Endodermal cell (in vitro differentiated cells): ENCODE results near the gene MYL12A. TPM values are rescaled to one million over a fixed set of nuclear protein-coding genes. Genes with fewer than 3 reads are reported as not detected.

Experiments used
- DNase-seq: peaks from one replicate; pipeline ENCODE4 v3.0.0-alpha.2; 2017
- H3K27ac ChIP-seq: 2 replicates; pipeline ENCODE4 v1.5.1; 2013; ENCODE audit warnings: mild to moderate bottlenecking, low read depth, low read length, moderate library complexity
- H3K27me3 ChIP-seq: 2 replicates; pipeline ENCODE4 v1.6.1; 2013; ENCODE audit warnings: mild to moderate bottlenecking, low read length, moderate library complexity; ENCODE audit not compliant: insufficient read depth, control insufficient read depth, poor library complexity, severe bottlenecking
- H3K36me3 ChIP-seq: 2 replicates; pipeline ENCODE4 v1.7.0; 2013; ENCODE audit warnings: mild to moderate bottlenecking, low read length, moderate library complexity; ENCODE audit not compliant: control insufficient read depth, insufficient read depth
- H3K4me1 ChIP-seq: one replicate; pipeline ENCODE4 v1.7.0; 2013; ENCODE audit warnings: low read length; ENCODE audit not compliant: control insufficient read depth, insufficient read depth
- H3K4me3 ChIP-seq: 2 replicates; pipeline ENCODE4 v1.5.1; 2013; ENCODE audit warnings: mild to moderate bottlenecking, low read length, moderate library complexity
- H3K9ac ChIP-seq: 2 replicates; pipeline ENCODE4 v1.6.1; 2013; ENCODE audit warnings: mild to moderate bottlenecking, low read length, moderate library complexity; ENCODE audit not compliant: poor library complexity, severe bottlenecking; ENCODE audit errors: extremely low read depth
- H3K9me3 ChIP-seq: 2 replicates; pipeline ENCODE4 v1.6.1; 2013; ENCODE audit warnings: mild to moderate bottlenecking, low read length, moderate library complexity; ENCODE audit not compliant: control insufficient read depth
- H3K27ac Mint-ChIP-seq: 2 replicates; pipeline ENCODE4 v1.8.0; 2020; ENCODE audit warnings: mixed read lengths
- H3K27me3 Mint-ChIP-seq: 2 replicates; pipeline ENCODE4 v1.8.0; 2021; ENCODE audit warnings: mild to moderate bottlenecking, mixed read lengths; ENCODE audit not compliant: insufficient read depth
- H3K36me3 Mint-ChIP-seq: 2 replicates; pipeline ENCODE4 v1.8.0; 2020; ENCODE audit warnings: low read depth, mixed read lengths
- H3K4me1 Mint-ChIP-seq: 2 replicates; pipeline ENCODE4 v1.8.0; 2020; ENCODE audit warnings: mixed read lengths
- H3K4me3 Mint-ChIP-seq: 2 replicates; pipeline ENCODE4 v1.8.0; 2020; ENCODE audit warnings: mild to moderate bottlenecking, moderate library complexity, mixed read lengths
- H3K9me3 Mint-ChIP-seq: 2 replicates; pipeline ENCODE4 v1.8.0; 2020; ENCODE audit warnings: mild to moderate bottlenecking, mixed read lengths
- WGBS, 2 experiments: methylation state at CpG; one replicate each; pipeline versions ENCODE4 v1.1.5 to v1.1.7; 2013; ENCODE audit warnings: missing lambda C conversion rate in 2 of 2, mixed read lengths in 1 of 2; ENCODE audit not compliant: insufficient coverage in 1 of 2, insufficient read length in 1 of 2; 5-methylcytosine and 5-hydroxymethylcytosine counted together
- total RNA-seq, 2 donors: library from RNA; stranded (reverse); fragmentation: NEBNext Ultra II Directional in 1 of 2; extraction: Animal tissue kit (Norgen Biotek cat#: 25700) in 1 of 2; gene quantifications; 2 replicates in 1 of 2; 3 replicates in 1 of 2; pipeline ENCODE4 v1.2.1, GENCODE V29; 2021
- TF ChIP-seq, protein P1 (sequence below): fragments of 200-600 bp; sonication (generic); conservative IDR thresholded peaks from 2 replicates; pipeline ENCODE4 v1.5.0; 2021; ENCODE audit warnings: antibody characterized with exemption, mild to moderate bottlenecking

Gene MYL12A
- total RNA-seq, 2 donors from 2014 or later: 267 to 271 TPM

DNA sequence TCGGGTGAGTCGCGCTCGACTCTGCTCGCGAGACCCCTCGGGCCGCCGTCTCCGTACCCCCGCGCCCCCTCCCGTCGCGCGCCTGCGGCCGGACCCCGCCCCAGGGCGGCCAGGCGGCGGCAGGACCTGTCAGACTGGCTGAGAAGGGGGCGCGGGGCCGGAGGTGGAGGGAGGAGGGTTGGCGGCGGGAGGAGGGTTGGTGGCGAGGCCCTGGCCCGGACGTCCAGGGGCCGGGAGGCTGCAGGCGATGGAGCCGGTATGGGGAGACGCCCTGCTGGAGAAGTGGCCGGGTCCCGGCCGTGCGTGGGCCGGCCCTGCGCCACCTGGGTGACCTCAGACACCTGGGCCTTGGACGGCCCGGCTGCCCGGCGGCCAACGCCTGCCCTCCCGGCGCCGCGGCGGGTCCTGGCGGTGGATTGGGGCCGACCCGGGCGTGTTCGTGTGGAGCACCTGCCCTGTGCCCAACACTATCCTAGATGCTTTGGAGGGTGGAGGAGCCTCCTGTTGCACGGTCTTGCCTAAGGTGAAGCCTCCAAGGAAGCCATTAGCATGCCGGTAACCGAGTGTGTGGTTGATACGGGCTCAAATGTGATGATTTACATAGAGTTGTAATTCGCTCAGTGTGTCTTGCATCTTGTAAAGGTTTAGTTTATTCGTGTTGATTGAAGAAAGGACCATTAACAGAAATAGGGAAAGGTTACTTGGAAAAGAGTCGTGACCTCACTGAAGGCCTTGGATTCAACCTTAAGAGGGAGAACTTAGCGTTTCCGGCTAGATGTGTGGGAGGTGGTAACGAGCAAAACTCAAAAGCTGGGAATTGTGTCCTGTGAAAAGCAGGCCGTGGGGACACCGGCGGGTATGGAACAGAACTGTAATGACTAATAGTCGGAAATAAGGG is 14.9 kb downstream of the MYL12A start:
- Mint-ChIP-seq H3K4me1 (peaks cover 44% of the 10 kb centered on the region), H3K9me3 (no peaks in the 10 kb centered on the region), H3K36me3 (peaks cover 10% of the 10 kb centered on the region), H3K27ac (peak overlapping the region; percentile 99), H3K27me3 (no peaks in the 10 kb centered on the region), H3K4me3 (peak overlapping the region; percentile 75)
- TF ChIP-seq, protein P1, sequence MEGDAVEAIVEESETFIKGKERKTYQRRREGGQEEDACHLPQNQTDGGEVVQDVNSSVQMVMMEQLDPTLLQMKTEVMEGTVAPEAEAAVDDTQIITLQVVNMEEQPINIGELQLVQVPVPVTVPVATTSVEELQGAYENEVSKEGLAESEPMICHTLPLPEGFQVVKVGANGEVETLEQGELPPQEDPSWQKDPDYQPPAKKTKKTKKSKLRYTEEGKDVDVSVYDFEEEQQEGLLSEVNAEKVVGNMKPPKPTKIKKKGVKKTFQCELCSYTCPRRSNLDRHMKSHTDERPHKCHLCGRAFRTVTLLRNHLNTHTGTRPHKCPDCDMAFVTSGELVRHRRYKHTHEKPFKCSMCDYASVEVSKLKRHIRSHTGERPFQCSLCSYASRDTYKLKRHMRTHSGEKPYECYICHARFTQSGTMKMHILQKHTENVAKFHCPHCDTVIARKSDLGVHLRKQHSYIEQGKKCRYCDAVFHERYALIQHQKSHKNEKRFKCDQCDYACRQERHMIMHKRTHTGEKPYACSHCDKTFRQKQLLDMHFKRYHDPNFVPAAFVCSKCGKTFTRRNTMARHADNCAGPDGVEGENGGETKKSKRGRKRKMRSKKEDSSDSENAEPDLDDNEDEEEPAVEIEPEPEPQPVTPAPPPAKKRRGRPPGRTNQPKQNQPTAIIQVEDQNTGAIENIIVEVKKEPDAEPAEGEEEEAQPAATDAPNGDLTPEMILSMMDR: no peak
- no peaks in the 10 kb centered on the region for H3K27me3 ChIP-seq
- H3K9me3 ChIP-seq: no peaks in the 10 kb centered on the region
- WGBS, 2 experiments: 0% methylated on average over 26 to 67 of the region's 69 CpGs
- H3K27ac ChIP-seq: peak overlapping the region; percentile 99
- H3K4me3 ChIP-seq: peak overlapping the region; percentile 99
- H3K4me1 ChIP-seq: peaks cover 5% of the 10 kb centered on the region
- peaks cover 30% of the 10 kb centered on the region for H3K36me3 ChIP-seq
- DNase-seq: no peak
- H3K9ac ChIP-seq: peak overlapping the region; percentile 92

DNA sequence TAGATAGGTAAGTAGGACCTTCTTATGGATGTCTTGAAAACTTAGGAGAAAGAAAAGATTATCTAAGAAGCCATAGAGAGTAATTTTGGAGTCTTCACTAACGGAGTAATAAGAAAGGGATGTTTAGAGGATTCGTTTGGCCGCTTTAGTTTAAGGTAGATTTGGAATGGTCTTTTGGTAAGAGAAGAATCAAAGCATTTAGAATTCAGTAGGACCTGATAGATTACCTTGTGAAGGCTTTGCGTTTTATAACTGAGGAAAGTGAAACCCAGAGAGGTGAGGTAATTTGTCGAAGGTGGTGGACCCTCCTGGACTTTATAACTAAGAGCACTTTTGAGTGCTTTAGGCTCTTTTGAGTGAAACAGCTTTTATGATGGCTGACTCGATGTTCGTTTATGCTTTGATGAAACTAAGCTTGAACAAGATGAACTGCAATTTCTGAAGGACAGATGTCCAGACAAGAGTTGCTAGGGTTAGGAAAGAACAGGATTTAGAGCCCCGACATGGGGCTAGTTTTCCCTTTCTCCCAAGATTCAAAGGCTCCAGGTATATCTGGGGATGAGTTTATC is 15.6 kb downstream of the MYL12A start:
- Mint-ChIP-seq H3K4me3 (peak overlapping the region; percentile 75), H3K27me3 (no peaks in the 10 kb centered on the region), H3K36me3 (peaks cover 4% of the 10 kb centered on the region), H3K4me1 (peaks cover 43% of the 10 kb centered on the region), H3K9me3 (no peaks in the 10 kb centered on the region), H3K27ac (peak overlapping the region; percentile 89)
- Histone ChIP-seq H3K27ac (no peak overlapping the region), H3K9ac (peak overlapping the region; percentile 92), H3K9me3 (no peaks in the 10 kb centered on the region), H3K36me3 (peaks cover 23% of the 10 kb centered on the region), H3K4me1 (no peaks in the 10 kb centered on the region), H3K4me3 (peak overlapping the region; percentile 99), H3K27me3 (no peaks in the 10 kb centered on the region)
- no peak for DNase-seq
- TF ChIP-seq, protein P1: no peak
- WGBS, 2 experiments: 32% methylated on average over 7 to 8 of the region's 8 CpGs

DNA sequence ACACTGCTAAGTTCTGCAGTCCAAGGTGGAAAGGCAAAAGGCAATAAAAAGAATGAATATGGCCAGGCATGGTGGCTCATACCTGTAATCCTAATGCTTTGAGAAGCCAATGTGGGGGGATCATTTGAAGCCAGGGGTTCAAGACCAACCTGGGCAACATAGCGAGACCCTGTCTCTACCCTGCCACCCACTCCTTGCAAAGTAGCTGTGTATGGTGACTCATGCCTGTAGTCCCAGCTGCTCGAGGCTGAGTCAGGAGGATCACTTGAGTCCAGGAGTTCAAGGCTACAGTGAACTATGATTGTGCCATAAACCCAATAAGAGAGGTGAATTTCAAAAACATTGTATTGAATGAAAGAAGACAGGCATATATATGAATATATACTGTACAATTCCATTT is 16.8 kb downstream of the MYL12A start:
- Mint-ChIP-seq H3K36me3 (no peaks in the 10 kb centered on the region), H3K4me1 (peaks cover 49% of the 10 kb centered on the region), H3K4me3 (no peak overlapping the region), H3K27me3 (no peaks in the 10 kb centered on the region), H3K9me3 (no peaks in the 10 kb centered on the region), H3K27ac (no peak overlapping the region)
- TF ChIP-seq, protein P1: no peak
- 100% methylated on average over 2 of the region's 2 CpGs for WGBS, 2 experiments
- Histone ChIP-seq H3K9me3 (no peaks in the 10 kb centered on the region), H3K9ac (no peak overlapping the region), H3K36me3 (peaks cover 12% of the 10 kb centered on the region), H3K27me3 (no peaks in the 10 kb centered on the region), H3K4me1 (no peaks in the 10 kb centered on the region), H3K27ac (no peak overlapping the region), H3K4me3 (peak overlapping the region; percentile 56)
- no peak for DNase-seq
